Panc1 (cell line): Measurements from ENCODE around the gene NCAPH2. TPM values are rescaled to one million over a fixed set of nuclear protein-coding genes. Genes with fewer than 3 reads are reported as not detected.

Source experiments
- ATAC-seq: fragments of 200-7000 bp; cut with Tn5 transposase; 2 replicates; pipeline ENCODE4 v1.9.1; 2020; ENCODE audit warnings: mild to moderate bottlenecking, moderate library complexity
- BruUV-seq: library from RNA; stranded (reverse); fragments of 400-500 nt; replicated peaks from 2 replicates; lab custom pipeline; 2021; lab: Mats Ljungman, UMichigan
- CTCF ChIA-PET: fragments of 300-600 bp; sonication (Branson Sonifier 250); formaldehyde crosslinking; loops from one replicate; lab custom pipeline; 2022; ENCODE audit warnings: antibody characterized with exemption; lab: Charles Lee
- POLR2A ChIA-PET: fragments of 300-600 bp; sonication (Branson Sonifier 250); formaldehyde crosslinking; loops from one replicate; lab custom pipeline; 2022; ENCODE audit warnings: antibody characterized with exemption; lab: Charles Lee
- DNase-seq: peaks from one replicate; pipeline ENCODE4 v3.0.0-alpha.2; 2010; ENCODE audit warnings: low read depth, low spot score
- H3K27ac ChIP-seq: 2 replicates; pipeline ENCODE4 v1.5.1; 2011; ENCODE audit warnings: mild to moderate bottlenecking, low read length, inconsistent platforms
- H3K27me3 ChIP-seq: fragments of 200-500 bp; sonication (Bioruptor generic); 2 replicates; pipeline ENCODE4 v1.6.0; 2014; ENCODE audit warnings: low read length, inconsistent platforms; ENCODE audit not compliant: control insufficient read depth, insufficient read depth
- H3K36me3 ChIP-seq: fragments of 200-500 bp; sonication (Bioruptor generic); 2 replicates; pipeline ENCODE4 v1.5.1; 2014; ENCODE audit warnings: inconsistent platforms, mild to moderate bottlenecking, low read length, moderate library complexity; ENCODE audit not compliant: control insufficient read depth, insufficient read depth
- H3K4me1 ChIP-seq: 2 replicates; pipeline ENCODE4 v1.5.1; 2011; ENCODE audit warnings: inconsistent platforms, mild to moderate bottlenecking, low read length, moderate library complexity; ENCODE audit not compliant: control insufficient read depth, insufficient read depth
- H3K4me3 ChIP-seq, 2 experiments: 2 replicates each; pipeline ENCODE4 v1.5.1; 2011 to 2012; ENCODE audit warnings: low read depth in 2 of 2, low read length in 2 of 2, mild to moderate bottlenecking in 2 of 2, inconsistent platforms in 1 of 2, moderate library complexity in 1 of 2
- H3K9me3 ChIP-seq: fragments of 200-500 bp; sonication (Bioruptor generic); 2 replicates; pipeline ENCODE4 v1.5.1; 2014; ENCODE audit warnings: low read depth, mild to moderate bottlenecking, inconsistent platforms, low read length, moderate library complexity; ENCODE audit not compliant: control insufficient read depth, insufficient read depth
- CTCF ChIP-seq: fragments of 450-650 bp; IDR thresholded peaks from 2 replicates; pipeline ENCODE4 v1.5.1; 2017; ENCODE audit warnings: mild to moderate bottlenecking
- POLR2AphosphoS5 ChIP-seq: IDR thresholded peaks from 2 replicates; pipeline ENCODE4 v1.6.1; 2012; ENCODE audit warnings: mild to moderate bottlenecking, low read depth, low read length, moderate library complexity
- REST ChIP-seq, 2 experiments: IDR thresholded peaks; 2 replicates each; pipeline ENCODE4 v1.6.1; 2011 to 2012; ENCODE audit warnings: low read depth in 2 of 2, control low read depth in 1 of 2, low read length in 1 of 2, mild to moderate bottlenecking in 1 of 2, moderate library complexity in 1 of 2; ENCODE audit not compliant: insufficient read depth in 1 of 2
- SIN3A ChIP-seq: IDR thresholded peaks from 2 replicates; pipeline ENCODE4 v1.6.1; 2012; ENCODE audit warnings: low read depth, mild to moderate bottlenecking, low read length, moderate library complexity, borderline replicate concordance; ENCODE audit not compliant: insufficient read depth
- TCF7L2 ChIP-seq: IDR thresholded peaks from 2 replicates; pipeline ENCODE4 v1.6.1; 2011; ENCODE audit warnings: mild to moderate bottlenecking, low read depth, low read length, inconsistent platforms
- in situ Hi-C: cut with HindIII; loops from 2 replicates; pipeline ENCODE4 v1.10.0; 2016; ENCODE audit warnings: low sequenced_read_pairs, low pct_unique_long_range_greater_than_20kb
- intact Hi-C: fragments of 100-400 bp; cut with micrococcal nuclease; formaldehyde crosslinking; loops from one replicate; pipeline ENCODE4 v1.10.0; 2022; ENCODE audit not compliant: unreplicated experiment
- total RNA-seq: library from RNA; stranded (reverse); gene quantifications from one replicate; pipeline ENCODE4 v1.2.1, GENCODE V29; 2021; ENCODE audit not compliant: unreplicated experiment

NCAPH2 gene
- total RNA-seq, 1 experiment from 2014 or later: 55.6 TPM

- Histone ChIP-seq H3K27ac (peak within 1 kb of the TSS; percentile 82), H3K9me3 (no peaks in the 10 kb centered on the region), H3K27me3 (no peaks in the 10 kb centered on the region), H3K4me1 (peaks cover 4% of the 10 kb centered on the region), H3K4me3 (peak within 1 kb of the TSS; percentile 65 to 69), H3K36me3 (no peaks in the 10 kb centered on the region; the same call in 1 of the 2 replicates)
- ATAC-seq (peak; percentile 56), DNase-seq (no peak)
- ChIA-PET POLR2A (interaction anchor here (0.5 kb wide), 1 partner anchor 24 kb away, joined by 3 read pairs; no protein-coding TSS in a partner anchor), CTCF (interaction anchor here (0.7 to 1.4 kb wide), 5 partner anchors 10 to 95 kb away, joined by 3 to 12 read pairs (median 9); partner anchors contain the start of genes LMF2 and NCAPH2)
- in situ Hi-C loops (no loop called here), intact Hi-C loops (no loop called here)
- no peak for TF ChIP-seq TCF7L2
- peak; percentile 39 for TF ChIP-seq POLR2AphosphoS5
- no TSS peak for BruUV-seq
These were observed 17.3 kb downstream of the NCAPH2 start, which contains the start of gene SCO2 for GRCh38 chr22:50525104-50525857. SCO2 (minus strand) TSS chr22:50525598; CDS start chr22:50524411, 1,187 bp downstream.

- ChIA-PET POLR2A (interaction anchor here (0.5 to 0.6 kb wide), 2 partner anchors 24 to 174 kb away, joined by 3 read pairs; no protein-coding TSS in a partner anchor), CTCF (interaction anchor here (0.7 to 1.4 kb wide), 5 partner anchors 9 to 95 kb away, joined by 3 to 12 read pairs (median 9); partner anchors contain the start of genes LMF2 and NCAPH2)
- in situ Hi-C loops (no loop called here), intact Hi-C loops (no loop called here)
- no peaks in the 10 kb centered on the region for H3K9me3 ChIP-seq
- H3K27ac ChIP-seq: no peak overlapping the region; the same call in 1 of the 2 replicates
- ATAC-seq (peak; percentile 32; the same call in 1 of the 2 replicates), DNase-seq (no peak)
- no peaks in the 10 kb centered on the region; the same call in 1 of the 2 replicates for H3K36me3 ChIP-seq
- peaks cover 4% of the 10 kb centered on the region for H3K4me1 ChIP-seq
- BruUV-seq: no TSS peak
- H3K27me3 ChIP-seq: no peaks in the 10 kb centered on the region
- peak overlapping the region; percentile 65 to 69 for H3K4me3 ChIP-seq
- TF ChIP-seq SIN3A (no peak), TCF7L2 (no peak), CTCF (no peak), REST (IDR thresholded peaks at IDR 0.05; ENCODE audit: insufficient read depth in 1 of 2, low read depth in 2 of 2, low read length in 1 of 2) (no peak), POLR2AphosphoS5 (no peak)
These were observed 17.8 kb downstream of the NCAPH2 start for GRCh38 chr22:50525858-50526107.
